HG03457 (cell line): Measurements from ENCODE around the gene SF3B3.

Source experiments
- ATAC-seq: cut with Tn5 transposase; IDR thresholded peaks from one replicate; pipeline ENCODE4 v1.9.1; 2021; ENCODE audit warnings: moderate number of reproducible peaks; ENCODE audit not compliant: unreplicated experiment

Gene SF3B3

DNA sequence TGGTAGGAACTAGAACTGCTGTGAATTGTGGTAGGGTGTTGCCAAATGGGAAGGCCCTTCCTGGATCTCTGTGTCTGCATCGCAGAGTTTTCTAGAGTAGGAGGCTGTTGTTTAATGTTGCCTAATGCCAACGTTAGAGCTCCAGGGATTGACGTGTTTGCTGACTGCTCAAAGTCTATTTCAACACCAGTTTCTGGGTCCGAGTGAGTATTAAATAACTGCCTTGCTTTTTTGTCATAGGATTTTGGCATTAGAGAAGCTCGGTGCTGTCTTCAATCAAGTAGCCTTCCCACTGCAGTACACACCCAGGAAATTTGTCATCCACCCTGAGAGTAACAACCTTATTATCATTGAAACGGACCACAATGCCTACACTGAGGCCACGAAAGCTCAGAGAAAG, 40.0 kb downstream of the SF3B3 start:
- no peak for ATAC-seq

DNA sequence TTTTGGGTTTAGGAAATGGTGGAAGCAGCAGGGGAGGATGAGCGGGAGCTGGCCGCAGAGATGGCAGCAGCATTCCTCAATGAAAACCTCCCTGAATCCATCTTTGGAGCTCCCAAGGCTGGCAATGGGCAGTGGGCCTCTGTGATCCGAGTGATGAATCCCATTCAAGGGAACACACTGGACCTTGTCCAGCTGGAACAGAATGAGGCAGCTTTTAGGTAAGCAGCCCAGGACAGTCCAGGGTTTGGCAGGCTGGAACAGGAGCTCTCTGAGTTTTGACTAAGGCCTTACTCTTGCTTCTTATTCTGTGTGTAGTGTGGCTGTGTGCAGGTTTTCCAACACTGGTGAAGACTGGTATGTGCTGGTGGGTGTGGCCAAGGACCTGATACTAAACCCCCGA, 41.4 kb downstream of the SF3B3 start:
- no peak for ATAC-seq

DNA sequence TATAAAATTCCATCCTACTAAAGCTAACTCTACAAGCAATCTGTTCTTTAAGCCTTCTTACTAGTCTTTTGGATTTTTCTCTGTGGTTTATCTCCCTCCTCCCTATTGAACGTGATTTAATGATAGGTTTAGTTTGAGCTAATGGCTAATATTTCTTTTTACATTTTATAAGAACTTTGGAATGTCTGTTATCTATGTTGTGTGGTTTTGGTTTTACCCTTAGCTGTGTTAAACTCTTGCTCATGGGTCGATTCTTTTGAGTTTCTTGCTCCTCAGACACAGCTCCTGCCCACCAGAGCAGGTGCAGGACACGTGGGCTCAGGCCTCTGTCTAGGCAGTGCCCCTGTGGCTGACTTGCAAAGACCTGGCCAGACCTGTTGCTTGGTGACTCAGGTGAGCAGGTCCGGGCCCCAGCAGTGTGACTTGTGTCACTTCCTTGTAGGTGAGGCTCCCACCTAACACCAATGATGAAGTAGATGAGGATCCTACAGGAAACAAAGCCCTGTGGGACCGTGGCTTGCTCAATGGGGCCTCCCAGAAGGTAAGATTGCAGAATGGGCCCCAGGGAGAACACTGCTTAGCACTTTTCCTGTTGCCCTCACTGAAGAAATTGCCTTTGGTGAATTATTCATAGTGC, 45.1 kb downstream of the SF3B3 start:
- no peak for ATAC-seq

DNA sequence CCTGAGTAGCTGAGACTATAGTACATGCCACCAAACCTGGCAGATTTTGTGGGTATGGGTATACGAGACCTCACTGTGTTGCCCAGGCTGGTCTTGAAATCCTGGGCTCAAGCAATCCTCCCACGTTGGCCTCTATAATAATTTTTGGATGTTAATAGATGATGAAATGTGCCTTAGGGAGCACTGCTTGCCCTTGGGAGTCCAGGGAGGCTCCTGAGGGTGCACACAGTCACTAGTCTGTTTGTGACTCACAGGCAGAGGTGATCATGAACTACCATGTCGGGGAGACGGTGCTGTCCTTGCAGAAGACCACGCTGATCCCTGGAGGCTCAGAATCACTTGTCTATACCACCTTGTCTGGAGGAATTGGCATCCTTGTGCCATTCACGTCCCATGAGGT, 46.1 kb downstream of the SF3B3 start:
- ATAC-seq = no peak

GRCh38 chr16:70570967-70571570, 47.5 kb downstream of the SF3B3 start:
- ATAC-seq = no peak

DNA sequence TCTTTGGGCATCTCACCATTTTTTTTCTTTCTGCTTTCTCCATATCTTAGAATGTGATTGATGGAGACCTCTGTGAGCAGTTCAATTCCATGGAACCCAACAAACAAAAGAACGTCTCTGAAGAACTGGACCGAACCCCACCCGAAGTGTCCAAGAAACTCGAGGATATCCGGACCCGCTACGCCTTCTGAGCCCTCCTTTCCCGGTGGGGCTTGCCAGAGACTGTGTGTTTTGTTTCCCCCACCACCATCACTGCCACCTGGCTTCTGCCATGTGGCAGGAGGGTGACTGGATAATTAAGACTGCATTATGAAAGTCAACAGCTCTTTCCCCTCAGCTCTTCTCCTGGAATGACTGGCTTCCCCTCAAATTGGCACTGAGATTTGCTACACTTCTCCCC, 48.0 kb downstream of the SF3B3 start:
- ATAC-seq = no peak

- no peak for ATAC-seq
These were observed 48.7 kb downstream of the SF3B3 start for GRCh38 chr16:70572050-70572925.

DNA sequence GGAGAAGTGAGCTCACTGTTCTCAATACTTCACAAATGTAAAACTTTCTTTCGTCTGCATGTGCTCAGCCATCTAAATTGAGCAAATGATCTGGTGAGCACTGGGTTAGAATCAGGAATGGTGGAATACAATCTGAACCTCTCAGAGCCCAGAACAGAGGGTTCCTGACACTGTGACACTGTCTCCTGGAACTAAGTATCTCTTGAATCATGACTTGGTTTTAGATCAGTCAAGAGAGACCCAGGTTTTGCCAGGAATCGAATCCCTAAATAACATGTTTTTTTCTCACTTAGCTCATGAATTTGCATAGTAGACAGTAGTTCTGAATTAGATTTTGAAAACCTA, 49.3 kb downstream of the SF3B3 start:
- no peak for ATAC-seq

DNA sequence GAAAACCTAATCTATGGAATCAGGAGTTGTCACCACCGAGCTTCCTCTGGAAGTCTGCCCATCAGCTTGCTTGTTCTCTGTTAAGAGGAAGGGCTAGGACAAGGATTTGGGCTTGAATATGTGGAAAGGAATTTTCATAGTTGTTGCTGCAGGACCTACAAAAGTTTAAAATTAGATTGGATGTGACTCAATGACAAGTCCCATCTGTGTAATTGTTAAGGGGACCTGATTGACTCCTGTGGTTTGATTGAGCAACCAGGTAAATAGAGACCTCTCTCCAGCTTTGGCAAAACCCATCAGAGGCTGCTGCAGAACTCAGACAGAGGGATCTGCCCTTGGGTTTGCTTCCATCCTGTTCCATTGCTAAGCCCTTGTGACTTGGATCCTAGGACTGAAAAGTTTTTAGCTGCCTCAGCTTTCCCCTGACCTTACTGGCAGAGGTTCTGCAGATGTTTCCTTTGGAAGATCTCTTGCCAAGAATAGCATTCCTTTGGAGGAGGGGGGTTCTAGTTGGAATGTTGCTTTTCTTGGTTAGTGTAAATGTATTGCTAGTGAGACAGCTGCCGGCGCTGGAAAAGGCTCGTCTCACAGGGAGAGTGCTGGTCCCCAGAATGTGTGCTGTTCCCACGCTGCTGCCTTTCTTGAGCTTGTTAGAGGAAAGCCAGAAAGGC, 50.0 kb downstream of the SF3B3 start:
- no peak for ATAC-seq

GRCh38 chr16:70574595-70575271, 51.1 kb downstream of the SF3B3 start:
- no peak for ATAC-seq

- no peak for ATAC-seq
These were observed 51.8 kb downstream of the SF3B3 start for GRCh38 chr16:70575376-70575775.

DNA sequence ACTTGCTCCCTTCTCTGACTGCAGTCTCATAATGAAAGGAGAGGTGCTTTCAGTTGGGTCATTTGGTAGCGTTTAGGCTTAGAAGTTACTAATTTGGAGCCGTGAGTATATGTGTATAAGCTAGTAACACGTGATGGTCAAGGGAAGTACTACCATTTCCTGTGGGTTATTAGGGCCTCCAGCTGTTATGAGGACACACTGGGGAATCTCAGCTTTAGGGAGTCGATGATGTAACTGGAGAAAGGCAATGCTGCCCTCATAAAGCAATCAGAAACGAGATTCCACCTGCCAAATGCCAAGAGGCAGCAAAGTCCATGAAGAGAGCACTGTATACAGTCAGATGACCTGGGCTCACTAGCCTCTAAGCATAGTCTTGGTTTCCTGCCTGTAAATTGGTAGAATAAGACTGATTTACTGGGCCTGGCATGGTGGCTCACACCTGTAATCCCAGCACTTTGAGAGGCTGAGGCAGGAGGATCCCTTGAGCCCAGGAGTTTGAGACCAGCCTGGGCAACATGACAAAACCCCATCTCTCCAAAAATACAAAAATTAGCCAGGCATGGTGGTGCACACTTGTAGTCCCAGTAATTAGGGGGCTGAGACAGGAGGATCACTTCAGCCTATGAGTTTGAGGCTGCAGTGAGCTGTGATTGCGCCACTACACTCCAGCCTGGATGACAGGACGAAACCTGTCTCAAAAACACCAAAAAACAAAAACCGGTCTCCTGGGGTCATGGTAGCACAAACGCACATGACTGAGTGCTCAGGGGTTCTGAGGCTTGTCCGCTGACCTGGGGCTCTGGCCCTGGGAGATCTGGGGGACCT, 53.0 kb downstream of the SF3B3 start:
- ATAC-seq = peak; percentile 89

GRCh38 chr16:70577256-70577698, 53.7 kb downstream of the SF3B3 start:
- no peak for ATAC-seq

DNA sequence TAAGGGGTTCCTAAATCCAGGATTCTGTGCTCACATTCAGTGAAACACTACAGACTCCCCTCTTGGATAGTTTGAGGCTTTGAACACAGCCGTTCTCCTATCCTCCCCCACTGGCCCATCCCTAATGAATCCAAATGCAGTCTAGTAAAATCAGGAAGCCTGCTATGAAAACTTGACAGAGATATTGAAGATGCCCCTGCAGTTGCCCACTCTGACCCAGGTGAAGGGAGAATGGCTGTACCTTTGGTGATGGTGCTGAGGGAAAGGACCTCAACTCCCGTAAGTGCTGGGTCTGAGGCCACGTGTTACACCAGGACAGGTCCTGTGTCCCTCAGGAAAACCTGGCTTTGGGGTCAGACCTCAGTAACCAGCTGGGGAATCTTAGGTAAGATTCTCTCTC, 54.4 kb downstream of the SF3B3 start:
- no peak for ATAC-seq

GRCh38 chr16:70579248-70579647, 55.6 kb downstream of the SF3B3 start:
- no peak for ATAC-seq

- no peak for ATAC-seq
These were observed 56.3 kb downstream of the SF3B3 start for GRCh38 chr16:70579648-70580630.

- no peak for ATAC-seq
These were observed 58.8 kb downstream of the SF3B3 start for GRCh38 chr16:70582280-70582978.

DNA sequence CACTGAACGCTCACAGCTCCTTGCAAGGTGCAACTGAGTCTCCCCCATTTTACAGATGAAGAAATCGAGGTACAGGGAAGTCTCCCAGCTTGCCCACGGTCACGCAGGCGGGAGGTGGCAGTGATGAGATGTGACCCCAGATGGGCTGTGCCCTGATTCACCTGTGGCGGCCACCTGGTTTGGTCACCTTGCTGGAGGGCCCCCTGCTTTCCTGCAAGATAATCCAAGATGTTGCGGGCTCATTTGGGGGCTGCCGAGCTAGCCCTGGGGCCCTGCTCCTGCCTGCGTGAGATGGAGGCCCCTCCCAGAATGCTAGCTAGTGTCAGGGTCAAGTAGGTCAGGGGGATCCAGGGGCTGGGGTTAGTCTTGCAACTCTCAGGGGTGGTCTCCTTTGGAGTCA, 63.1 kb downstream of the SF3B3 start:
- ATAC-seq = no peak
